OCI-LY1 (cell line): ENCODE results near the gene DDI2.

Experiments used
- CTCF ChIP-seq: fragments of 200-600 bp; sonication (generic), shearing (Covaris generic); IDR thresholded peaks from 2 replicates; pipeline ENCODE4 v1.5.1; 2017; ENCODE audit warnings: mild to moderate bottlenecking, antibody characterized with exemption, low read length, moderate library complexity, mixed read lengths
- EZH2 ChIP-seq: fragments of 200-600 bp; sonication (generic), shearing (Covaris generic); IDR thresholded peaks from 2 replicates; pipeline ENCODE4 v1.8.0; 2017; ENCODE audit warnings: borderline replicate concordance, mixed run types, mild to moderate bottlenecking, antibody characterized with exemption, low read length, moderate library complexity, mixed read lengths

DNA sequence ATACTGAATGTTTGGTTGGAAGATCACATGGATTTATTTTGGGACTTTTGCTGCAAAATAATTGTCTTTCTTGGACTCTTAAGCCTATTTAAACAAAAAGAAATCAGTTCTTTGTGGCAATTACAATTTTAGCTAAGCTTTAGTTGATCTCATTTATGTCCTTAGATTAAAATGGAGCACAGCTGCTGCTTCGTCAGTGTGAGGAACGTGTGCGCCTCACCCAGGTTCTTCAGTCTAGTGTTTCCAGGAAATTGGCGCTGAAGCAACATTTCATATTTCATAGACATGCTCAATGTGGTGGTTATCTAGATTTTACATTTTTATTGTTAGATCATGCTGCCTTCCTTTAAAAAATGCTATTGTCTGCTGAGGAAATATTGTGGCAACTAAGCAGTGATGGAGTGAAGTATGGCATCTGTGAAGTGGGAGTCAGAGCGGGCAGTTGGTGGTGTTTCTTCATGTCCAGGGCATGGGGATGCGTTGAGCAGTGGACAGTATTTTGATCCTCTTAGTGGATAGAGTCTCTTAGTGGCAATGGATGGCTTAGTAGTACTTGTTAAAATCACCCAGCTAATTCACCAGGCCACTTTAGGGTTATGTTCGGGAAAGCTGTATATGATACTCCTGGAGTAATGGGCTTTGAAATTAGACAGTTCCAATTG lies 5.6 kb downstream of the DDI2 start:
- no peak for TF ChIP-seq CTCF
- TF ChIP-seq EZH2, result no peak
